Measurements from ENCODE around the gene FGA. TPM values are rescaled to one million over a fixed set of nuclear protein-coding genes. Genes with fewer than 3 reads are reported as not detected.

The FGA gene
- total and polyA plus RNA-seq, 4 experiments from 2014 or later = not detected

GRCh38 chr4:154549894-154550790, 40.4 kb downstream of the FGA start, which contains the start of gene PLRG1:
Gene PLRG1, minus strand, starts transcription at chr4:154550400. Its CDS starts 92 bp downstream, at chr4:154550308.
- Histone ChIP-seq H3K9me3 (ENCODE audit: control insufficient read depth in 1 of 2, low read length in 2 of 2) (no peaks in the 10 kb centered on the region), H3K4me1 (ENCODE audit: insufficient read depth, low read length) (peaks cover 22% of the 10 kb centered on the region), H3K36me3 (ENCODE audit: insufficient read depth, low read length) (peaks cover 22% of the 10 kb centered on the region), H3K27me3 (ENCODE audit: insufficient read depth, low read length) (no peaks in the 10 kb centered on the region), H3K27ac (ENCODE audit: low read depth, low read length) (peak within 1 kb of the TSS; percentile 77), H3K4me3 (ENCODE audit: low read length in 2 of 2) (peak within 1 kb of the TSS; percentile 48 to 88)
- CTCF ChIA-PET (ENCODE audit: partially characterized antibody) = interaction anchor here (0.7 to 7.5 kb wide), 11 partner anchors 8 to 1404 kb away, joined by 3 to 120 read pairs (median 4); partner anchors contain the start of genes CTSO, FGB and MAP9
- intact Hi-C loops (cut with micrococcal nuclease) = loop anchor here (1.0 to 10.0 kb wide), 5 partner anchors 218 to 1403 kb away; partner anchors contain the start of genes CTSO, MAP9 and SFRP2
- POLR2A ChIA-PET (ENCODE audit: partially characterized antibody) = interaction anchor here (0.6 to 2.7 kb wide), 8 partner anchors 9 to 1403 kb away, joined by 3 to 19 read pairs (median 3); partner anchors contain the start of genes CTSO, FGB and MAP9
- H3K4me1 Mint-ChIP-seq = peaks cover 13 to 28% (median 24%) of the 10 kb centered on the region in 4 donors
- peaks cover 6 to 32% of the 10 kb centered on the region in 2 donors for H3K36me3 Mint-ChIP-seq
- no peaks in the 10 kb centered on the region for H3K27me3 Mint-ChIP-seq
- no peaks in the 10 kb centered on the region for H3K9me3 Mint-ChIP-seq
- peak within 1 kb of the TSS; percentile 87 to 99 (median 97) for H3K27ac Mint-ChIP-seq
- peak within 1 kb of the TSS; percentile 96 to 100 (median 98) for H3K4me3 Mint-ChIP-seq
- peak; percentile 95 to 96 (median 96) for DNase-seq

- Mint-ChIP-seq H3K27me3 (no peaks in the 10 kb centered on the region), H3K4me1 (peaks cover 12 to 24% (median 20%) of the 10 kb centered on the region in 4 donors), H3K4me3 (no peak overlapping the region), H3K36me3 (peaks cover 33 to 68% of the 10 kb centered on the region in 2 donors), H3K9me3 (no peaks in the 10 kb centered on the region), H3K27ac (no peak overlapping the region)
- no peak overlapping the region for H3K4me3 ChIP-seq (ENCODE audit: low read length in 2 of 2)
- POLR2A ChIA-PET (ENCODE audit: partially characterized antibody) = no interaction called here
- H3K27me3 ChIP-seq (ENCODE audit: insufficient read depth, low read length) = no peaks in the 10 kb centered on the region
- H3K27ac ChIP-seq (ENCODE audit: low read depth, low read length) = no peak overlapping the region
- H3K9me3 ChIP-seq (ENCODE audit: control insufficient read depth in 1 of 2, low read length in 2 of 2) = no peaks in the 10 kb centered on the region
- no peak for DNase-seq
- intact Hi-C loops (cut with micrococcal nuclease) = no loop called here
- H3K36me3 ChIP-seq (ENCODE audit: insufficient read depth, low read length) = peaks cover 60% of the 10 kb centered on the region
- CTCF ChIA-PET (ENCODE audit: partially characterized antibody) = no interaction called here
- peaks cover 17% of the 10 kb centered on the region for H3K4me1 ChIP-seq (ENCODE audit: insufficient read depth, low read length)
Observed at GRCh38 chr4:154545689-154546088, 44.9 kb downstream of the FGA start.

GRCh38 chr4:154542271-154542879, 48.2 kb downstream of the FGA start:
- H3K27ac Mint-ChIP-seq = peak overlapping the region in 2 of 7 donors; percentile 44 to 76
- H3K27me3 ChIP-seq (ENCODE audit: insufficient read depth, low read length) = no peaks in the 10 kb centered on the region
- DNase-seq = no peak
- intact Hi-C loops (cut with micrococcal nuclease) = no loop called here
- no peak overlapping the region for H3K27ac ChIP-seq (ENCODE audit: low read depth, low read length)
- no peaks in the 10 kb centered on the region for H3K27me3 Mint-ChIP-seq
- H3K9me3 Mint-ChIP-seq = no peaks in the 10 kb centered on the region
- POLR2A ChIA-PET (ENCODE audit: partially characterized antibody) = no interaction called here
- peaks cover 0 to 6% (median 0%) of the 10 kb centered on the region in 4 donors for H3K4me1 Mint-ChIP-seq
- no peak overlapping the region for H3K4me3 Mint-ChIP-seq
- CTCF ChIA-PET (ENCODE audit: partially characterized antibody) = interaction anchor here (1.8 kb wide), 1 partner anchor 10 kb away, joined by 6 read pairs; no protein-coding TSS in a partner anchor
- no peaks in the 10 kb centered on the region for H3K9me3 ChIP-seq (ENCODE audit: control insufficient read depth in 1 of 2, low read length in 2 of 2)
- H3K4me3 ChIP-seq (ENCODE audit: low read length in 2 of 2) = no peak overlapping the region
- H3K36me3 Mint-ChIP-seq = peaks cover 47 to 77% of the 10 kb centered on the region in 2 donors
- no peaks in the 10 kb centered on the region for H3K4me1 ChIP-seq (ENCODE audit: insufficient read depth, low read length)
- peaks cover 89% of the 10 kb centered on the region for H3K36me3 ChIP-seq (ENCODE audit: insufficient read depth, low read length)

Other genes starting within 250 kb of the FGA start
- gene DCHS2, start 98.9 kb downstream of the FGA start, total RNA-seq = under 1 TPM; 0.14 to 0.17 TPM
- under 1 TPM in 1 of 2 donors, not detected in 1; 0.33 TPM for gene DCHS2, start 98.9 kb downstream of the FGA start, polyA plus RNA-seq
- 10 to 100 TPM; 77.5 to 81.8 TPM for gene PLRG1, start 40.3 kb downstream of the FGA start, total RNA-seq
- gene PLRG1, start 40.3 kb downstream of the FGA start, polyA plus RNA-seq = 10 to 100 TPM; 84.3 to 91.8 TPM
- gene FGB, start 27.7 kb downstream of the FGA start, total RNA-seq = not detected
- not detected for gene FGB, start 27.7 kb downstream of the FGA start, polyA plus RNA-seq
- not detected for gene FGG, start 21.9 kb upstream of the FGA start, total RNA-seq
- not detected for gene FGG, start 21.9 kb upstream of the FGA start, polyA plus RNA-seq
- not detected for gene LRAT, start 153.3 kb upstream of the FGA start, total RNA-seq
- not detected for gene LRAT, start 153.3 kb upstream of the FGA start, polyA plus RNA-seq
- not detected for gene RBM46, start 190.5 kb upstream of the FGA start, total RNA-seq
- not detected for gene RBM46, start 190.5 kb upstream of the FGA start, polyA plus RNA-seq

Measured in CD4-positive, alpha-beta memory T cell (primary cell).